Kidney tubule cell (primary cell): ENCODE results near the gene STARD9.
A peak's percentile ranks its signal among the peaks of the same experiment; 100 is the strongest.

Source experiments
- DNase-seq: peaks from one replicate; pipeline ENCODE4 v3.0.0-alpha.2; 2018; ENCODE audit warnings: low spot score

Gene STARD9

GRCh38 chr15:42627485-42627884 is 52.1 kb downstream of the STARD9 start:
- DNase-seq, result no peak

- no peak for DNase-seq
These were observed 53.4 kb downstream of the STARD9 start for GRCh38 chr15:42628761-42629160.

- no peak for DNase-seq
These were observed 56.8 kb downstream of the STARD9 start for GRCh38 chr15:42632105-42632675.

GRCh38 chr15:42640109-42640508 is 64.7 kb downstream of the STARD9 start:
- DNase-seq, result no peak

GRCh38 chr15:42650208-42651066 is 75.0 kb downstream of the STARD9 start:
- DNase-seq, result peak; percentile 75

GRCh38 chr15:42665827-42666226 is 90.4 kb downstream of the STARD9 start:
- DNase-seq, result no peak

GRCh38 chr15:42667855-42668254 is 92.4 kb downstream of the STARD9 start:
- no peak for DNase-seq

- no peak for DNase-seq
These were observed 95.0 kb downstream of the STARD9 start for GRCh38 chr15:42670451-42670850.

GRCh38 chr15:42672444-42672843 is 97.0 kb downstream of the STARD9 start:
- no peak for DNase-seq

- no peak for DNase-seq
These were observed 99.1 kb downstream of the STARD9 start for GRCh38 chr15:42674472-42674871.

- DNase-seq, result no peak
These were observed 99.6 kb downstream of the STARD9 start for GRCh38 chr15:42675021-42675420.

GRCh38 chr15:42679285-42680141 is 104.1 kb downstream of the STARD9 start:
- peak; percentile 63 for DNase-seq

- peak; percentile 44 for DNase-seq
These were observed 104.7 kb downstream of the STARD9 start for GRCh38 chr15:42680142-42680482.

GRCh38 chr15:42681119-42681518 is 105.7 kb downstream of the STARD9 start:
- no peak for DNase-seq

GRCh38 chr15:42686281-42686680 is 110.9 kb downstream of the STARD9 start:
- DNase-seq, result no peak

- DNase-seq, result no peak
These were observed 112.3 kb downstream of the STARD9 start for GRCh38 chr15:42687740-42688139.

- DNase-seq, result no peak
These were observed 112.9 kb downstream of the STARD9 start for GRCh38 chr15:42688301-42688700.

- DNase-seq, result no peak
These were observed 115.9 kb downstream of the STARD9 start for GRCh38 chr15:42691308-42691707.

- DNase-seq, result no peak
These were observed 116.4 kb downstream of the STARD9 start for GRCh38 chr15:42691770-42692169.

GRCh38 chr15:42692536-42692935 is 117.1 kb downstream of the STARD9 start:
- no peak for DNase-seq

GRCh38 chr15:42692997-42693396 is 117.6 kb downstream of the STARD9 start:
- DNase-seq, result no peak

- no peak for DNase-seq
These were observed 118.1 kb downstream of the STARD9 start for GRCh38 chr15:42693496-42693895.

- no peak for DNase-seq
These were observed 118.5 kb downstream of the STARD9 start for GRCh38 chr15:42693942-42694341.
